OCI-LY1 (cell line): Measurements from ENCODE around the gene COQ6.

Experiments
- CTCF ChIP-seq: fragments of 200-600 bp; sonication (generic), shearing (Covaris generic); IDR thresholded peaks from 2 replicates; pipeline ENCODE4 v1.5.1; 2017; ENCODE audit warnings: mild to moderate bottlenecking, antibody characterized with exemption, low read length, moderate library complexity, mixed read lengths
- EZH2 ChIP-seq: fragments of 200-600 bp; sonication (generic), shearing (Covaris generic); IDR thresholded peaks from 2 replicates; pipeline ENCODE4 v1.8.0; 2017; ENCODE audit warnings: borderline replicate concordance, mixed run types, mild to moderate bottlenecking, antibody characterized with exemption, low read length, moderate library complexity, mixed read lengths

GRCh38 chr14:73988065-73988464 lies 38.0 kb downstream of the COQ6 start:
- TF ChIP-seq CTCF (no peak), EZH2 (no peak)
